SK-N-SH (cell line): ENCODE measurements around the gene C14orf180. TPM values are rescaled to one million over a fixed set of nuclear protein-coding genes. Genes with fewer than 3 reads are reported as not detected.

Experiments used
- CTCF ChIA-PET: fragments of 300-600, 350-600 bp; formaldehyde crosslinking; extraction: SDS; loops from one replicate; lab custom pipeline; 2021; lab: Yijun Ruan, JAX
- POLR2A ChIA-PET: fragments of 350-600 bp; sonication (Branson Sonifier 250); formaldehyde crosslinking; extraction: SDS; loops from one replicate; lab custom pipeline; 2020; ENCODE audit warnings: antibody characterized with exemption, inconsistent platforms; lab: Yijun Ruan, JAX
- DNase-seq: peaks from one replicate; pipeline ENCODE4 v3.0.0; 2012
- H2AFZ ChIP-seq: fragments of 200-600 bp; sonication (generic); 2 replicates; pipeline ENCODE4 v1.8.1; 2016; ENCODE audit warnings: antibody characterized with exemption, mild to moderate bottlenecking, low read depth
- H3F3A ChIP-seq: fragments of 200-600 bp; sonication (generic); replicated peaks from 2 replicates; pipeline ENCODE3; 2016; ENCODE audit warnings: antibody characterized with exemption, mild to moderate bottlenecking; ENCODE audit not compliant: insufficient read depth
- H3K27ac ChIP-seq, 2 experiments: fragments of 200-500 bp in 1 of 2; fragments of 200-600 bp in 1 of 2; sonication (Bioruptor generic) in 1 of 2; sonication (generic), shearing (Covaris generic) in 1 of 2; 2 replicates each; pipeline versions ENCODE4 v1.5.1 to v1.6.1; 2014 to 2016; ENCODE audit warnings: low read depth in 2 of 2, inconsistent platforms in 1 of 2, low read length in 1 of 2, mild to moderate bottlenecking in 1 of 2, mixed read lengths in 1 of 2
- H3K27me3 ChIP-seq: fragments of 200-600 bp; sonication (generic), shearing (Covaris generic); 2 replicates; pipeline ENCODE4 v1.6.1; 2016; ENCODE audit warnings: mixed run types; ENCODE audit not compliant: insufficient read depth
- H3K36me3 ChIP-seq, 2 experiments: fragments of 200-500 bp in 1 of 2; fragments of 200-600 bp in 1 of 2; sonication (Bioruptor generic) in 1 of 2; sonication (generic) in 1 of 2; replicated peaks in 1 of 2; 2 replicates each; pipeline versions ENCODE3 to v1.5.1; 2014 to 2016; ENCODE audit warnings: low read length in 1 of 2, mild to moderate bottlenecking in 1 of 2; ENCODE audit not compliant: insufficient read depth in 2 of 2, control insufficient read depth in 1 of 2
- H3K4me1 ChIP-seq, 2 experiments: fragments of 200-500 bp in 1 of 2; fragments of 200-600 bp in 1 of 2; sonication (Bioruptor generic) in 1 of 2; sonication (generic), shearing (Covaris generic) in 1 of 2; 2 replicates each; pipeline versions ENCODE4 v1.5.1 to v1.6.1; 2014 to 2016; ENCODE audit warnings: low read depth in 1 of 2, low read length in 1 of 2, mixed run types in 1 of 2; ENCODE audit not compliant: insufficient read depth in 2 of 2, control insufficient read depth in 1 of 2
- H3K4me2 ChIP-seq: fragments of 200-600 bp; sonication (generic), shearing (Covaris generic); 2 replicates; pipeline ENCODE4 v1.6.1; 2017; ENCODE audit warnings: mixed run types
- H3K4me3 ChIP-seq, 2 experiments: fragments of 200-500 bp in 1 of 2; fragments of 200-600 bp in 1 of 2; sonication (Bioruptor generic) in 1 of 2; sonication (generic), shearing (Covaris generic) in 1 of 2; 2 replicates each; pipeline versions ENCODE4 v1.5.1 to v1.8.1; 2014 to 2016; ENCODE audit warnings: low read depth in 2 of 2, inconsistent platforms in 1 of 2, low read length in 1 of 2, mild to moderate bottlenecking in 1 of 2, mixed read lengths in 1 of 2, moderate library complexity in 1 of 2
- H3K79me2 ChIP-seq: fragments of 200-600 bp; sonication (generic); 2 replicates; pipeline ENCODE4 v1.8.1; 2017; ENCODE audit warnings: mild to moderate bottlenecking; ENCODE audit not compliant: insufficient read depth
- H3K9ac ChIP-seq: fragments of 200-600 bp; sonication (generic); 2 replicates; pipeline ENCODE4 v1.6.1; 2017; ENCODE audit warnings: mixed run types
- H3K9me2 ChIP-seq: fragments of 200-600 bp; sonication (generic); 2 replicates; pipeline ENCODE4 v1.6.1; 2017; ENCODE audit warnings: mixed run types
- H3K9me3 ChIP-seq: fragments of 200-600 bp; sonication (generic); 2 replicates; pipeline ENCODE4 v1.6.1; 2017; ENCODE audit warnings: mixed run types, mild to moderate bottlenecking, moderate library complexity
- H4K20me1 ChIP-seq: fragments of 200-600 bp; sonication (generic); 2 replicates; pipeline ENCODE4 v1.6.1; 2017; ENCODE audit warnings: mild to moderate bottlenecking, mixed run types; ENCODE audit not compliant: insufficient read depth
- ELF1 ChIP-seq: IDR thresholded peaks from 2 replicates; pipeline ENCODE4 v1.4.0; 2012
- EP300 ChIP-seq, 2 experiments: IDR thresholded peaks; 2 replicates each; pipeline versions ENCODE4 v1.4.0 to v1.6.1; 2012; ENCODE audit warnings: borderline replicate concordance in 1 of 2, low read depth in 1 of 2, low read length in 1 of 2
- EZH2phosphoT487 ChIP-seq: fragments of 200-600 bp; sonication (generic); IDR thresholded peaks from 2 replicates; pipeline ENCODE4 v1.6.1; 2017; ENCODE audit warnings: low read depth, mixed run types, mild to moderate bottlenecking, antibody characterized with exemption, moderate library complexity, borderline replicate concordance
- FOXJ3 ChIP-seq: sonication (generic); formaldehyde crosslinking; IDR thresholded peaks from 2 replicates; pipeline ENCODE4 v1.5.1; 2020; ENCODE audit warnings: mild to moderate bottlenecking, missing genetic modification reagents
- FOXM1 ChIP-seq: IDR thresholded peaks from 2 replicates; pipeline ENCODE4 v1.4.0; 2012; ENCODE audit warnings: low read depth, mild to moderate bottlenecking
- GABPA ChIP-seq: IDR thresholded peaks from 2 replicates; pipeline ENCODE4 v1.4.0; 2012; ENCODE audit warnings: low read depth, mild to moderate bottlenecking
- MAX ChIP-seq: IDR thresholded peaks from 2 replicates; pipeline ENCODE4 v1.4.0; 2012; ENCODE audit warnings: low read depth
- MXI1 ChIP-seq: IDR thresholded peaks from 2 replicates; pipeline ENCODE4 v1.6.1; 2012; ENCODE audit warnings: mild to moderate bottlenecking, low read depth, low read length, improper control_type of control experiment
- RAD21 ChIP-seq: IDR thresholded peaks from 2 replicates; pipeline ENCODE4 v1.6.1; 2012; ENCODE audit warnings: mild to moderate bottlenecking, low read length
- RCOR1 ChIP-seq: fragments of 150-350 bp; IDR thresholded peaks from 2 replicates; pipeline ENCODE4 v1.6.1; 2017; ENCODE audit warnings: antibody characterized with exemption, low read length
- RFX5 ChIP-seq: IDR thresholded peaks from 2 replicates; pipeline ENCODE4 v1.6.1; 2012; ENCODE audit warnings: mild to moderate bottlenecking, improper control_type of control experiment, low read length
- RXRA ChIP-seq: IDR thresholded peaks from 2 replicates; pipeline ENCODE4 v1.4.0; 2012; ENCODE audit warnings: low read depth, mild to moderate bottlenecking, borderline replicate concordance
- SIN3A ChIP-seq: IDR thresholded peaks from 2 replicates; pipeline ENCODE4 v1.6.1; 2012; ENCODE audit warnings: low read depth, mild to moderate bottlenecking, low read length, moderate library complexity, borderline replicate concordance
- USF1 ChIP-seq: IDR thresholded peaks from 2 replicates; pipeline ENCODE4 v1.4.0; 2012; ENCODE audit warnings: low read depth, borderline replicate concordance
- USF2 ChIP-seq: fragments of 150-350 bp; IDR thresholded peaks from 2 replicates; pipeline ENCODE4 v1.6.1; 2017; ENCODE audit warnings: antibody characterized with exemption, low read length, low read depth, borderline replicate concordance
- WGBS: methylation state at CpG from one replicate; pipeline ENCODE4 v1.1.6; 2017; ENCODE audit warnings: low lambda C conversion rate; 5-methylcytosine and 5-hydroxymethylcytosine counted together
- polyA plus RNA-seq, 3 experiments: library from polyadenylated mRNA; depleted of rRNA; stranded (reverse); fragments of >200 nt; gene quantifications; 2 replicates each; pipeline ENCODE4 v1.2.3, GENCODE V29; 2012
- TF ChIP-seq, protein P1 (sequence below): IDR thresholded peaks from 2 replicates; pipeline ENCODE4; 2012
- TF ChIP-seq, protein P2 (sequence below): IDR thresholded peaks from 2 replicates; pipeline ENCODE4 v1.4.0; 2012; ENCODE audit warnings: low read depth, borderline replicate concordance

C14orf180 gene
- polyA plus RNA-seq, 1 of the 3 experiments (the other 2 are of a cell fraction) = not detected

GRCh38 chr14:104591031-104591430, 11.5 kb downstream of the C14orf180 start:
- DNase-seq = no peak
- Histone ChIP-seq H3K27ac (peak overlapping the region in 1 of 2 experiments; percentile 40; a peak in 1 of 4 replicates), H3K36me3 (no peaks in the 10 kb centered on the region), H3K9me3 (no peaks in the 10 kb centered on the region), H3K4me1 (peaks cover 0 to 88% of the 10 kb centered on the region in 2 experiments; a peak in 1 of 4 replicates), H3K27me3 (no peaks in the 10 kb centered on the region), H3K9ac (no peak overlapping the region), H4K20me1 (no peaks in the 10 kb centered on the region), H3F3A (no peaks in the 10 kb centered on the region), H3K79me2 (no peaks in the 10 kb centered on the region), H3K4me2 (peak overlapping the region; percentile 57; the same call in 1 of the 2 replicates), H2AFZ (no peak overlapping the region), H3K9me2 (no peaks in the 10 kb centered on the region), H3K4me3 (no peak overlapping the region)
- CTCF ChIA-PET = interaction anchor here (0.7 to 1.8 kb wide), 5 partner anchors 9 to 49 kb away, joined by 3 to 7 read pairs (median 4); partner anchors contain the start of gene C14orf180
- POLR2A ChIA-PET = interaction anchor here (1.5 kb wide), 1 partner anchor 10 kb away, joined by 4 read pairs; no protein-coding TSS in a partner anchor
- WGBS = 31% methylated on average over 3 of the region's 7 CpGs
- TF ChIP-seq MXI1 (no peak), RAD21 (no peak), RFX5 (no peak), MAX (no peak), EZH2phosphoT487 (no peak), RXRA (no peak), RCOR1 (no peak), FOXJ3 (CRISPR knock-in tag) (no peak), ELF1 (no peak), FOXM1 (no peak), EP300 (IDR thresholded peaks at IDR 0.05; ENCODE audit: borderline replicate concordance in 1 of 2, low read depth in 1 of 2, low read length in 1 of 2) (no peak), GABPA (no peak), USF1 (no peak), SIN3A (no peak), USF2 (no peak)
- TF ChIP-seq, protein P1, sequence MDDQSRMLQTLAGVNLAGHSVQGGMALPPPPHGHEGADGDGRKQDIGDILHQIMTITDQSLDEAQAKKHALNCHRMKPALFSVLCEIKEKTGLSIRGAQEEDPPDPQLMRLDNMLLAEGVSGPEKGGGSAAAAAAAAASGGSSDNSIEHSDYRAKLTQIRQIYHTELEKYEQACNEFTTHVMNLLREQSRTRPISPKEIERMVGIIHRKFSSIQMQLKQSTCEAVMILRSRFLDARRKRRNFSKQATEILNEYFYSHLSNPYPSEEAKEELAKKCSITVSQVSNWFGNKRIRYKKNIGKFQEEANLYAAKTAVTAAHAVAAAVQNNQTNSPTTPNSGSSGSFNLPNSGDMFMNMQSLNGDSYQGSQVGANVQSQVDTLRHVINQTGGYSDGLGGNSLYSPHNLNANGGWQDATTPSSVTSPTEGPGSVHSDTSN = no peak
- TF ChIP-seq, protein P2, sequence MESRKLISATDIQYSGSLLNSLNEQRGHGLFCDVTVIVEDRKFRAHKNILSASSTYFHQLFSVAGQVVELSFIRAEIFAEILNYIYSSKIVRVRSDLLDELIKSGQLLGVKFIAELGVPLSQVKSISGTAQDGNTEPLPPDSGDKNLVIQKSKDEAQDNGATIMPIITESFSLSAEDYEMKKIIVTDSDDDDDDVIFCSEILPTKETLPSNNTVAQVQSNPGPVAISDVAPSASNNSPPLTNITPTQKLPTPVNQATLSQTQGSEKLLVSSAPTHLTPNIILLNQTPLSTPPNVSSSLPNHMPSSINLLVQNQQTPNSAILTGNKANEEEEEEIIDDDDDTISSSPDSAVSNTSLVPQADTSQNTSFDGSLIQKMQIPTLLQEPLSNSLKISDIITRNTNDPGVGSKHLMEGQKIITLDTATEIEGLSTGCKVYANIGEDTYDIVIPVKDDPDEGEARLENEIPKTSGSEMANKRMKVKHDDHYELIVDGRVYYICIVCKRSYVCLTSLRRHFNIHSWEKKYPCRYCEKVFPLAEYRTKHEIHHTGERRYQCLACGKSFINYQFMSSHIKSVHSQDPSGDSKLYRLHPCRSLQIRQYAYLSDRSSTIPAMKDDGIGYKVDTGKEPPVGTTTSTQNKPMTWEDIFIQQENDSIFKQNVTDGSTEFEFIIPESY = no peak
- TF ChIP-seq, all 33 proteins: peak for 0
